Transverse colon (tissue), 4 donors: ENCODE measurements around the gene KRT83. TPM values are rescaled to one million over a fixed set of nuclear protein-coding genes. Genes with fewer than 3 reads are reported as not detected.

ENCODE experiments used
- DNase-seq: peaks from one replicate; pipeline ENCODE4 v3.0.0-alpha.2; 2019
- H3K27ac ChIP-seq, 4 donors: fragments of 200-600 bp; sonication (generic); 2 replicates each; pipeline ENCODE4 v1.5.1; 2016 to 2018; ENCODE audit warnings: inconsistent platforms in 4 of 4
- H3K27me3 ChIP-seq: fragments of 200-600 bp; sonication (generic); 2 replicates; pipeline ENCODE4 v1.5.1; 2017; ENCODE audit warnings: inconsistent platforms
- H3K36me3 ChIP-seq, 4 donors: fragments of 200-600 bp; sonication (generic); 2 replicates each; pipeline ENCODE4 v1.5.1; 2017 to 2019; ENCODE audit warnings: inconsistent platforms in 4 of 4
- H3K4me1 ChIP-seq, 4 donors: fragments of 200-600 bp; sonication (generic); 2 replicates each; pipeline ENCODE4 v1.5.1; 2017 to 2020; ENCODE audit warnings: inconsistent platforms in 4 of 4
- H3K4me3 ChIP-seq, 4 donors: fragments of 200-600 bp; sonication (generic); 1 replicate in 1 of 4; 2 replicates in 3 of 4; pipeline versions ENCODE4 v1.5.1 to v1.6.1; 2017 to 2019; ENCODE audit warnings: inconsistent platforms in 4 of 4
- H3K9me3 ChIP-seq, 2 donors: fragments of 200-600 bp; sonication (generic); 2 replicates each; pipeline ENCODE4 v1.5.1; 2017 to 2019; ENCODE audit warnings: inconsistent platforms in 2 of 2
- EP300 ChIP-seq: sonication (generic); formaldehyde crosslinking; IDR thresholded peaks from one replicate; pipeline ENCODE4 v1.6.1; 2017; ENCODE audit warnings: antibody characterized with exemption, low read depth
- POLR2A ChIP-seq: fragments of 450-650 bp; IDR thresholded peaks from one replicate; pipeline ENCODE4 v1.6.1; 2016; ENCODE audit warnings: antibody characterized with exemption, mild to moderate bottlenecking, moderate library complexity
- POLR2AphosphoS5 ChIP-seq, 3 donors: sonication (generic); formaldehyde crosslinking; IDR thresholded peaks; one replicate each; pipeline ENCODE4 v1.6.1; 2016; ENCODE audit warnings: antibody characterized with exemption in 3 of 3
- WGBS, 2 donors: methylation state at CpG; one replicate each; pipeline ENCODE4 v1.1.5; 2018; ENCODE audit warnings: low coverage in 1 of 2; 5-methylcytosine and 5-hydroxymethylcytosine counted together
- in situ Hi-C, 4 donors: fragments of 200-750 bp; cut with MboI; loops; one replicate each; pipeline versions ENCODE4 v1.15.0 to v1.15.1; 2017; ENCODE audit warnings: low sequenced_read_pairs in 3 of 4, low pct_ligation_motif_present in 1 of 4, low pct_unique_long_range_greater_than_20kb in 1 of 4
- intact Hi-C: fragments of 100-400 bp; cut with DNase I; formaldehyde crosslinking; loops from one replicate; pipeline ENCODE4 v1.15.1; 2023; ENCODE audit warnings: low total_unique reads
- total RNA-seq, 4 donors: library from RNA; depleted of rRNA; stranded (reverse); fragments of >200 nt; gene quantifications; one replicate each; pipeline ENCODE4 v1.1.0, GENCODE V29; 2016
- TF ChIP-seq, protein P1 (sequence below), 5 experiments: fragments of 200-600 bp in 3 of 5; fragments of 450-650 bp in 2 of 5; sonication (generic) in 3 of 5; IDR thresholded peaks; 1 replicate in 2 of 5; 2 replicates in 3 of 5; pipeline ENCODE4 v1.5.1; 2016 to 2017; ENCODE audit warnings: antibody characterized with exemption in 5 of 5, inconsistent platforms in 3 of 5, mild to moderate bottlenecking in 2 of 5, moderate library complexity in 1 of 5

Gene KRT83
- total RNA-seq, 4 donors from 2014 or later: not detected

GRCh38 chr12:52356031-52356761 lies 35.0 kb upstream of the KRT83 start:
- DNase-seq: no peak
- Histone ChIP-seq H3K27me3 (no peaks in the 10 kb centered on the region), H3K27ac (no peak overlapping the region), H3K4me1 (no peaks in the 10 kb centered on the region), H3K4me3 (no peak overlapping the region), H3K9me3 (no peaks in the 10 kb centered on the region), H3K36me3 (no peaks in the 10 kb centered on the region)
- TF ChIP-seq EP300: no peak
- TF ChIP-seq, protein P1, sequence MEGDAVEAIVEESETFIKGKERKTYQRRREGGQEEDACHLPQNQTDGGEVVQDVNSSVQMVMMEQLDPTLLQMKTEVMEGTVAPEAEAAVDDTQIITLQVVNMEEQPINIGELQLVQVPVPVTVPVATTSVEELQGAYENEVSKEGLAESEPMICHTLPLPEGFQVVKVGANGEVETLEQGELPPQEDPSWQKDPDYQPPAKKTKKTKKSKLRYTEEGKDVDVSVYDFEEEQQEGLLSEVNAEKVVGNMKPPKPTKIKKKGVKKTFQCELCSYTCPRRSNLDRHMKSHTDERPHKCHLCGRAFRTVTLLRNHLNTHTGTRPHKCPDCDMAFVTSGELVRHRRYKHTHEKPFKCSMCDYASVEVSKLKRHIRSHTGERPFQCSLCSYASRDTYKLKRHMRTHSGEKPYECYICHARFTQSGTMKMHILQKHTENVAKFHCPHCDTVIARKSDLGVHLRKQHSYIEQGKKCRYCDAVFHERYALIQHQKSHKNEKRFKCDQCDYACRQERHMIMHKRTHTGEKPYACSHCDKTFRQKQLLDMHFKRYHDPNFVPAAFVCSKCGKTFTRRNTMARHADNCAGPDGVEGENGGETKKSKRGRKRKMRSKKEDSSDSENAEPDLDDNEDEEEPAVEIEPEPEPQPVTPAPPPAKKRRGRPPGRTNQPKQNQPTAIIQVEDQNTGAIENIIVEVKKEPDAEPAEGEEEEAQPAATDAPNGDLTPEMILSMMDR (IDR thresholded peaks at IDR 0.05): no peak
- intact Hi-C loops (no loop called here), in situ Hi-C loops (no loop called here)
- WGBS, 2 donors: 92 to 100% methylated on average over 2 to 56 of the region's 56 CpGs

DNA sequence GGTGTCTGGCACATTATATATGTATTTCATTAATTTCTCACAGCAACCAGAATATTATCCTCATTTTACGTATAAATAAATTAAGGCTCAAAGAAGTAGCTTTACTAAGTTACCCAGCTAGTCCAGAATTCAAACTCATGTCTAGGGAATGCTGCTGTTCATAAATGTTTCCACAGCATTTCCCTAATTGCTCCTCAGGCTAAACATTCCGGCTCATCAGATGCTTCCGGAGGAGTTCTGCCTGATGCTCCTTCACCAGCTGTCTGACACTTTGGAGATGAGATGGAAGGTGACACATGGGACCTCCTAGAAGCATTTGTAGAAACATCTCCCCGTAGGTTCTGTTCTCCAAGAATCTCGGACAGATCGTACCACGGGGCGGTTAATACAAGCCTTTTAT lies 34.0 kb upstream of the KRT83 start:
- no peaks in the 10 kb centered on the region for H3K9me3 ChIP-seq
- no peak overlapping the region for H3K27ac ChIP-seq
- no peak overlapping the region for H3K4me3 ChIP-seq
- DNase-seq: no peak
- TF ChIP-seq, protein P1 (IDR thresholded peaks at IDR 0.05): no peak
- no peak for TF ChIP-seq POLR2AphosphoS5 (IDR thresholded peaks at IDR 0.05)
- no peak for TF ChIP-seq EP300
- TF ChIP-seq POLR2A: no peak
- in situ Hi-C loops (no loop called here), intact Hi-C loops (no loop called here)
- no peaks in the 10 kb centered on the region for H3K36me3 ChIP-seq
- H3K4me1 ChIP-seq: no peaks in the 10 kb centered on the region
- WGBS, 2 donors: 91 to 92% methylated on average over 5 to 8 of the region's 8 CpGs
- H3K27me3 ChIP-seq: no peaks in the 10 kb centered on the region

DNA sequence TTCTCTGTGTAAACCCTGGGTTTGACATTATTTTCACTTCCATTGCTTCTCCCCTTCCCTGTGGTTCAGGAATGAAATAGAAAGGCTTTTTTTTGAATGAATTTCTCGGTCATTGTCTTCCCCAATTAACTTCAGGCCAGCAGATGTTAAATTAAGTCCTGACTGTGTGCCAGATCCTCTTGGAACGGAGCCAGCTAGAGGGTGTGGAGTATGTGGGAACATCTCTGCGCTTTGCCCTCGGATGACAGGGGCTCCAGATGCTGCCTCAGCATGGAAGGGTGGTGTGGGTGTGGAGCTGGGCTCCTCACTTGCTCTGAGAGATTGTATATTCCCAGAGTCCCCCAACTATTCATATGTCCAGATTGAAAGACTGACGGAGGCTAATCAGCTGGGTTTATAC lies 33.0 kb upstream of the KRT83 start:
- Histone ChIP-seq H3K27ac (no peak overlapping the region), H3K9me3 (no peaks in the 10 kb centered on the region), H3K4me1 (no peaks in the 10 kb centered on the region), H3K27me3 (no peaks in the 10 kb centered on the region), H3K4me3 (no peak overlapping the region), H3K36me3 (no peaks in the 10 kb centered on the region)
- WGBS, 2 donors: 0 to 27% methylated on average over 1 to 5 of the region's 5 CpGs
- TF ChIP-seq, protein P1 (IDR thresholded peaks at IDR 0.05): no peak
- no peak for TF ChIP-seq POLR2A
- TF ChIP-seq POLR2AphosphoS5 (IDR thresholded peaks at IDR 0.05): no peak
- no peak for TF ChIP-seq EP300
- in situ Hi-C loops (no loop called here), intact Hi-C loops (no loop called here)
- no peak for DNase-seq

GRCh38 chr12:52353766-52354165 lies 32.6 kb upstream of the KRT83 start:
- Histone ChIP-seq H3K27me3 (no peaks in the 10 kb centered on the region), H3K36me3 (no peaks in the 10 kb centered on the region), H3K4me1 (no peaks in the 10 kb centered on the region), H3K27ac (no peak overlapping the region), H3K9me3 (no peaks in the 10 kb centered on the region), H3K4me3 (no peak overlapping the region)
- in situ Hi-C loops: no loop called here
- DNase-seq: no peak
- TF ChIP-seq, protein P1 (IDR thresholded peaks at IDR 0.05): no peak
- TF ChIP-seq EP300 (no peak), POLR2A (no peak), POLR2AphosphoS5 (IDR thresholded peaks at IDR 0.05) (no peak)
- intact Hi-C loops: no loop called here
- 45 to 62% methylated on average over 2 to 3 of the region's 3 CpGs for WGBS, 2 donors
